ENCODE results near the gene CEP112. TPM values are rescaled to one million over a fixed set of nuclear protein-coding genes. Genes with fewer than 3 reads are reported as not detected.

CEP112 gene
- polyA plus RNA-seq, 1 donor from 2014 or later, result 6.0 TPM

- Histone ChIP-seq H3K27ac (ENCODE audit: low read length) (no peak overlapping the region), H3K27me3 (ENCODE audit: insufficient read depth, low read depth, low read length) (no peaks in the 10 kb centered on the region), H3K9ac (ENCODE audit: low read length) (no peak overlapping the region), H3K36me3 (ENCODE audit: insufficient read depth, low read length) (no peaks in the 10 kb centered on the region), H2AFZ (ENCODE audit: low read depth, low read length) (no peak overlapping the region), H3K79me2 (replicated peaks; ENCODE audit: insufficient read depth, low read length) (no peaks in the 10 kb centered on the region), H3K9me2 (ENCODE audit: insufficient read depth, low read length) (no peaks in the 10 kb centered on the region), H3K9me3 (ENCODE audit: low read length) (no peaks in the 10 kb centered on the region), H3F3A (ENCODE audit: insufficient read depth, low read length, poor library complexity, severe bottlenecking) (no peaks in the 10 kb centered on the region), H3K4me3 (ENCODE audit: low read length) (no peak overlapping the region), H4K20me1 (ENCODE audit: insufficient read depth) (no peaks in the 10 kb centered on the region), H3K4me2 (ENCODE audit: low read length) (no peak overlapping the region)
- TF ChIP-seq EZH2 (IDR thresholded peaks at IDR 0.05; ENCODE audit: borderline replicate concordance, insufficient read depth, low read length, poor library complexity, severe bottlenecking), result no peak
- no peak for TF ChIP-seq SMC3 (conservative IDR thresholded peaks at IDR 0.05; ENCODE audit: poor library complexity)
- TF ChIP-seq CTCF (IDR thresholded peaks at IDR 0.05; ENCODE audit: poor library complexity, severe bottlenecking), result no peak
- no peak for TF ChIP-seq POLR2AphosphoS5 (IDR thresholded peaks at IDR 0.05)
Measured at GRCh38 chr17:65634533-65634932, 557.4 kb downstream of the CEP112 start.

GRCh38 chr17:65633988-65634387 is 557.9 kb downstream of the CEP112 start:
- Histone ChIP-seq H3K9me2 (ENCODE audit: insufficient read depth, low read length) (no peaks in the 10 kb centered on the region), H3K27me3 (ENCODE audit: insufficient read depth, low read depth, low read length) (no peaks in the 10 kb centered on the region), H3F3A (ENCODE audit: insufficient read depth, low read length, poor library complexity, severe bottlenecking) (no peaks in the 10 kb centered on the region), H4K20me1 (ENCODE audit: insufficient read depth) (no peaks in the 10 kb centered on the region), H3K9me3 (ENCODE audit: low read length) (no peaks in the 10 kb centered on the region), H3K9ac (ENCODE audit: low read length) (no peak overlapping the region), H3K27ac (ENCODE audit: low read length) (no peak overlapping the region), H3K4me3 (ENCODE audit: low read length) (no peak overlapping the region), H3K4me2 (ENCODE audit: low read length) (no peak overlapping the region), H3K79me2 (replicated peaks; ENCODE audit: insufficient read depth, low read length) (no peaks in the 10 kb centered on the region), H3K36me3 (ENCODE audit: insufficient read depth, low read length) (no peaks in the 10 kb centered on the region), H2AFZ (ENCODE audit: low read depth, low read length) (no peak overlapping the region)
- TF ChIP-seq EZH2 (IDR thresholded peaks at IDR 0.05; ENCODE audit: borderline replicate concordance, insufficient read depth, low read length, poor library complexity, severe bottlenecking), result no peak
- TF ChIP-seq EP300 (conservative IDR thresholded peaks at IDR 0.05; ENCODE audit: poor library complexity, severe bottlenecking), result no peak
- no peak for TF ChIP-seq RAD21 (conservative IDR thresholded peaks at IDR 0.05)
- TF ChIP-seq CTCF (IDR thresholded peaks at IDR 0.05; ENCODE audit: poor library complexity, severe bottlenecking), result no peak
- TF ChIP-seq REST (IDR thresholded peaks at IDR 0.05; ENCODE audit: borderline replicate concordance), result no peak
- no peak for TF ChIP-seq TAF1 (IDR thresholded peaks at IDR 0.05; ENCODE audit: low read depth)
- no peak for TF ChIP-seq MXI1 (conservative IDR thresholded peaks at IDR 0.05; ENCODE audit: poor library complexity, severe bottlenecking)
- TF ChIP-seq POLR2AphosphoS5 (IDR thresholded peaks at IDR 0.05), result no peak
- TF ChIP-seq SMC3 (conservative IDR thresholded peaks at IDR 0.05; ENCODE audit: poor library complexity), result no peak

Data from neural cell (in vitro differentiated cells).